HL-60/S4 (cell line): Measurements from ENCODE around the gene RASAL3.

Source experiments
- in situ Hi-C: fragments of 300-500 bp; cut with MboI; formaldehyde crosslinking; loops from 2 replicates; pipeline ENCODE4 v1.14.3; 2022; ENCODE audit warnings: low sequenced_read_pairs

Gene RASAL3

DNA sequence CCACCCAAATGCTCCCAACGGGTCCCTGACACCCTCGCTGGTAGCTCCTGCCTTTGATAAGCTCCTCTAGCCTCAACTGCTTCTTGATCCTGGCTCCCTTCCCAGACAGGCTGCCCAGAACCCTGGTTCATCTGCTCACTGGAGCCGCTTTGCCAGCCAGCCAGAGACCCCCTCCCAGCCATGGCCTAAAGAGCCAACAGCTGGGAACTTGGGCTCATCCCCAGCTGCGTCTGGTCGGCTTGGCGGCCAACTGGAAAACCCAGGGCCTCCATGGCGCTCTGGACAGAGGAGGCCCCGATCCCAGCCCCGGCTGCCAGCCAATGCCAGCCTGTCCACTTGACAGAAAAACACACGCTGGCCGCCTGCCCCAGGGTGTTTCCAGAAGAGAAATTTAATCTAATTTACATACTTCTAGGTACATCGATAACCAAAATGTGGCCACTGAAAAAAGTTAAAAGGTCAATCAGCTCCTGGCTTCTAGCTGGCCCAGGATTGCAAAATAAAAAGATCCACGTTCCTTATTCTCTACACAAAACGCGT is 42.6 kb downstream of the RASAL3 start:
- in situ Hi-C loops = no loop called here

DNA sequence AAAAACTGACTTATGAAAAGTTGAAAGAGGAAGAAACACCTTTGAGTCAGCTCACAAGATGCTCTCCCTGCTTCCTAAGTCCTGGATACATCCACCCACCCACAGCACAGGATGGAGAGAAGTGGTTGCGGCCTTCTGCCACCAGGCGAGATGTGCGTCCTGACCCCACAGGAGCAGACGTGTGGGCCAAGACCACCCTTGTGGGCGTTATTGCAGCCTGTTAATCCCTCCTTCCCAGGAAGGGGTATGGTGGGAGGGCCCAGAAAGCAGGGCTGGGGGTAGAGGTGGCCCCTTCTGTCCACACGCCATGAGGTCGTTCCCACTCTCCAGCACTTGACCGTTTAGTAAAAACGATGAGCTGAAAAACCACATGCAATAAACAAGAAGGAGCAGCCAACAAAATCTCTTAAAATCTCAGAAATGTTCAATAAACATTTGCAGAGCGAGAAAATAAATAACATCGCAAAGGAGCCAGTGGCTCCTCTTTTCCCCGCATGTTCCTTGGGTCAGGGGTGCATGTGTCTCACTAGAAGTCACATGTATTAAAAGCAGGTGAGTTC is 43.1 kb downstream of the RASAL3 start:
- in situ Hi-C loops = no loop called here

DNA sequence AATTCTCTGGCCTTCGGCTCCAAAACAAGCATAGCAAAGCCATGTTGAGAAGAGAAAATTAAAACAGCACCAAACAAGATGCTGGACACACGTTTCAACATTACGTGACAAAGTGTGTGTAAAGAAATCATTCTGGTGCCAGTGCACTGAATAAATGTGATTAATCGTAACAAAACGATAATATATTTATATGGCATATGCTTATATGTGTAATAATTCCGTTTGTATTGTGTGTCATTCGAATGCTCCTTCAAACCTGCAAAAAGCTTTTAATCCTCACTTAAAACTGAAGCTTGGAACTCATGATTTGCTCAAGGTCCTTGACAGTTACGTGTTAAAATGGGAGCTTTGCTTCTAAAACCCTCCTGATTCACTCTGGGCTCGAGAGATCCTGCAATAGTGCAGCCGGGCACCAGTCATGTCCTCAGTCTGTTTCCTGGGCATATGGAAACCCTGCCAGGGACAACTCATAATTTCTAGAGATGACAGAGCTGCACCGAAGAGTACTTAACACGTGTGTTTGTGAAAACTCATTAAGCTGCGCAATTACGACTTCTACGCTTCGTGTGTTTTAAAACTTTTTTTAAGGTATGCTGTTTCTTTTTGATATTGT is 44.8 kb downstream of the RASAL3 start:
- in situ Hi-C loops = loop anchor here (10.0 kb wide), 1 partner anchor 135 kb away; no protein-coding TSS in a partner anchor

DNA sequence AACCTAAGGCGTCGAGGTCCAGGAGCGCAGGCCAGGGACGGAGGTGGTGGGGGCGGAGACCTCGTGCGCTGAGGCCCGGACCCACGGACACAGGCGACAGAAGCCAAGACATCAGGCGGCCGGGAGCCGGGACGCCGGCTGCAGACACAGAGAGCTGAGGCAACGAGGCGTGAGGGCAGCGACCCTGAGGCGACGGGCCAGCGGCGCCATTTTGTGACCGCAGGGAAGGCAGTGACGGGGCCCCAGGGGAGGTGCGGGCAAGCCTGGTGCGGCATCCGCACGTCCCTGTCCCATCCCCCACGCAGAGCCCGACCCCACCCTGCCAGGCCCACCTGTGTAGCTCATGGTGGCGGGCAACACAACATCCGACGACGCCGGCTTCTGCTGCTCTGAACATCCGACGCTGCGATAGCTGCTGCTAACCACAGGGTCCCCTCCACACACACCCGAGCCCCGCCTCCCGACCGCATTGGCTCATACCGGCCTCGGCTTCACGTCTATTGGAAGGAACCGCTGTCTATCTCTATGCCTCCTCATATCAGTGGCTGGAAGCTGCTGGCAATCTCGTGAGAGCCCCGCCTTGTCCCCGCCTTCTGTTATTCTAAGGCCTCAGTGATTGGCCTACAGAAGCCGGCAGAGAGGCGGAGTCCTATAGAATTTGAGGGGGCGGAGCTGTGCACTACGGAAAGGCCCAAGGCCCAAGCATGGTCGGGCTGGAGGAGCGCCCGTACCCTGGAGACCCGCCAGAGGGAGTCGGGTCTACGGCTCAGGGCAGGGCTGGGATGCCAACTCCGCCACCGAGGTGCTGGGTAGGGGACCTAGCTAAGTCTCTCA is 45.5 kb downstream of the RASAL3 start, which contains the start of gene AKAP8L:
Gene AKAP8L (minus strand): TSS at position 410 of the 834 bp plus-strand sequence. CDS start 65 bp downstream, at position 345.
- in situ Hi-C loops = loop anchor here (10.0 kb wide), 1 partner anchor 136 kb away; no protein-coding TSS in a partner anchor

DNA sequence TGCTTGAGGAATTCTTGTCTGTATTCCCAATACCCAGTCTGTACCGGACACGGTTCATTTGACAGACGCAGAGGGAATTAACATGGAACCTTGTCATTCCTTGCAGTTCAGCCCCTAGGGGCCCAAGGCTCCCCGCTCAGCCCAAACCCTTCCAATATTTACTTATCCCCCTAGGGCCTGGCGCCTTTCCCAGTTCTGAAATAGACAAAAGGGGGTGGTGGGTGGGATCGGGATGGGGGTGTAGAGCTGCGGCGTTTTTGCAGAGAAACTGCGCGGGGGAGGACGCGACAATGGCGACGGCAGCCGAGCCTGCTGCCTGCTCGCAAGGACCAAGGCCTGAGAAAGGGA is 46.1 kb downstream of the RASAL3 start:
- in situ Hi-C loops = loop anchor here (10.0 kb wide), 1 partner anchor 137 kb away; no protein-coding TSS in a partner anchor

DNA sequence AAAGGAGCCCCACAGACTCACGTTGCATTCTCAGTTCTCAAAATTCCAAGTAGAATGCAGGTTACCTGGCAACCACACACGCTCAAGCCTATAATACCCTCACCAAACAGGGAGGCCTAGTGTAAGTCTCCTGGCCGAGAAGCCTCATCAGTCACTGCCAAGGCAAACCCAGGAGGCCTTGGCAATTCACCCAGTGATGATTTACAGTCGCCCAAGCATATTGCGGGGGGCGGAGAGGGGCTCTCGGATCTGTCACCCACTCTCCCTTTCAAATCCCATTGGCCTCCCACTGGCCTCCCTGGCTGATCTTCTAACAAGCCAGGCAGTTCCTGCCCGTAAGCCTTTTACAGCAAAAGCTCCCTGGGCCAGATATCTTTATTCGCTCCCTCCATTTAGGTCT is 46.6 kb downstream of the RASAL3 start:
- in situ Hi-C loops = loop anchor here (10.0 kb wide), 1 partner anchor 137 kb away; no protein-coding TSS in a partner anchor

DNA sequence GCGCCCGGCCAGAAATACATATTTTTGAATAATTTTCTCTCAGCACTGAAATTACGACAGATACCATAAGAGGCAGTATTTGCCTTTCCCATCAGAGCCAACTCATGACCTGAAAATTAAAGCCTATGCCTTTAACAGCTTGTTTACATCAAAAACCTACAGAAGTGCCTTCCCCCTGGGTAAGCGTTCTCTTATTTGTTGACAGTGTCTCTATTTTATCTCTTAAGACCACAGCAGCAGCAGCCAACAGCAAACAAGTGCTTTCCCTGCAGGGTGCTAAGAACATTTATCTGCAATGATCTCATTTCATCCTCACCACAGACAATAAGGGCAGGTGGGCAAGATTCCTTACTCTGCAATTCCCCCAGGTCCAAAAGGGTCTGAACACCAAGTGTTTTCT is 51.5 kb downstream of the RASAL3 start:
- in situ Hi-C loops = loop anchor here (10.0 kb wide), 1 partner anchor 142 kb away; no protein-coding TSS in a partner anchor

DNA sequence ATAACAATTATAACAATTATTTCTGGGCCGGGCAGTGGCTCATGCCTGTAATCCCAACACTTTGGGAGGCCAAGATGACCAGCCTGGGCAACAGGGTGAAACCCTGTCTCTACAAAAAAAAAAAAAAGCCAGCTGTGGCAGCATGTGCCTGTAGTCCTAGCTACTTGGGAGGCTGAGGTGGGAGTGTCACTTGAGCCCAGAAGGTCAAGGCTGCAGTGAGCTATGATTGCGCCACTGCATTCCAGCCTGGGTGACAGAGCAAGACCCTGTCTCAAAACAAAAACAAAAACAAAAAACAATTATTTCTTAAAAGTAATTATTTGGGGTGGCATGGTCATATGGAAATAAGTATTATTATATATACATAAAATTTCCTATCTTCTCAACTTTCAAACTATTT is 53.0 kb downstream of the RASAL3 start:
- in situ Hi-C loops = loop anchor here (10.0 kb wide), 1 partner anchor 143 kb away; no protein-coding TSS in a partner anchor

DNA sequence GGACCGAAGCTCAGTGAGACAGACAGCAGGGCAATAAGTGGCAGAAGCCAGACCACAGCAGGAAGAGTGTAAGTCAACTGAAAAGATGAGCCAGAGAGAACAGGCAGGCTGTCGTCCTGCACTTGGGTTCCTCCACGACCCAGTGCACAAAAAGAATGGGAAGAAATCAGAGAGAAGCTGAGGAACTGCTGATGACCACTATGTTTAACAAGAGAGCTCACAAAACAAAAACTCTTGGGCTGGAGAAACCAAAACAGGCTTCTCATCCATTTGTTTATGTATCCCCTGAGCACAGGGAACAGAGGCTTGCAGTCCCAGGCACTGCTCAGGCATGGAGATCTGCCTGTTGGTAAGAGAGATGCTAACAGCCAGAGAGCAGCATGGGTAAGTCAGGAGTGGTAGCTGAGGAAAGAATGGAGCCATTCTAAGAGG is 59.5 kb downstream of the RASAL3 start:
- in situ Hi-C loops = no loop called here

DNA sequence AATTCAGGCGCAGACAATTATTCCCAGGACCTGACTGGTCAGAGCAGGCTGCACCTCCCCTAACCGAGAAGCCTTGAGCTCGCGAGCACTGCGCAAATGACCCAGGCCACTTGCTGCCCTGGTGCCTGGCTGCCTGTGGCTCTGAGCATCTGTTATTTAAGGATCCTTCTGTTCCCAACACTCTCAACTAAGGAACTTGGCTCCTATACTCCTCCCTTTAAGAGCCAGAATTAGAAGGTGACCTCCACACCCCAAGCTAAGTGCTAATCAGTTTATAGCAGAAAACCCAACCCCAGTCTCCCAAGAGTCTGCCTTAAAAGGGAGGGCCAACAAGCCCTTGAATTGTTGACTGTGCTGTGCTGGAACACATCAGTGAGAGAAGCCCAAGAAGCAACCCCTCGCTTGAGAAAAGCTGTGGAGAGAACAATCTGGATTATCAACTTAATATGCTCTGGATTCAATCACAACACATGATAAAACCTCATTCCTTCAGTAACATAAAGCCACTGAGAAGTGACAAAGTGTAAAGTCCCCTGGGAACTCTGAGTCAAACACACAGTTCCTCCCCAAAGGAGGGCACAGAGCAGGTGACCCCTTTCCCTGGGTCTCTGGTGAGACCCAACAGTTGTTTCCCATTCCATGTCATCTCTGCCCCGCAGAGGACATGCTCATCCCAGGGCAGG is 60.1 kb downstream of the RASAL3 start:
- in situ Hi-C loops = no loop called here

DNA sequence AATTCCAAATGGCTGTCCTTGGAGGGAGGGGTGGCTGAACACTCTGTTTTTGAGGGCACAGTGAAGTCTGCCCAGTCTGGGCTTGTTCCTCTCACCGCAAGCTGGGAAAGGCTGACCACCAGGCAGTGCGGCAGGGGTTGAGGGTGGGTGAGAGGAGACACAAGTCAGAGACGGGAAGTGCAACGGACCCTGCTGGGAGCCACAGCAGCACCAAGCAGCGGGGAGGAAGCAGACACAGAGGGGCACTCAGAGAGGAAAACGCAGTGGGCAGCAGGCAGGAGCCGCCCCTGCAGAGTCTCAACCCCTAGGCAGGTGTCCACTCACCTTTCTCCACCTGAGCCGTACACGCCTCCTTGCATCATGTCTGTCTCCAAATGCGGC is 61.2 kb downstream of the RASAL3 start:
- in situ Hi-C loops = no loop called here

DNA sequence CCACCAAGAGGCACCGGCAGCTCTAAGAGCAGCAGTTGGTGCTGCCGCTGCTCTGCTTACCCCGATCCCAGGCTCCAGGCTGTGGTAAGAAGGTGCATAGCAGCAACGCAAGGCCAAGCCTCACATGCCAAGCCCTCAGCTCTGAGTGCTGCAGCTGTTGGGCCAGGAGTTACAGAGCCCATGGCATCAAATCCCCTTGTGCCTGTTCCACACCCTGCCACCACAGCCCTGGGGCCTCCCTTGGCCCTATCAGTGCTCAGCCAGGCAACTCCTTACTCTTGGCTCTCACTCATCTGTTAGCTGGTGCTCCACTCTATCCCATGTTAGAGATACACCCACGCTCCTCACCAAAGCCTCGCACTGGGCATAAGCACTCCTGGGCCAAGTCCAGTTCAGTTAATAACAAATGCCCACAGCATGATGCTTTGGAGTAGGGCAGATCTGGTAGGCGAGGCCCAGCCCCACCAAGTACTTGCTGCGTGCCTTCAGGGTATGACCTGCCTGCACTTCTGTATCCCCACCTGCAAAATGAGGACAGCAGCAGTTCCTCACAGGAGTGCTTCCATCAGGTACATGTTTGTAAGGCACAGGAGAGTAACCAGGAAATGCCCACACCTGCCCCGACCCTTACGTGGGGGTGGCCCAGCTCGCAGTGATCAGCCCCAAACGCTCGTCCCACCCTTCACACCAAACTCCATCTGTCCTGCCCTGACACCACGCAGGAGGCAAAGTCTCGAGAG is 61.8 kb downstream of the RASAL3 start:
- in situ Hi-C loops = no loop called here
